Testis (tissue), 3 donors: ENCODE results near the gene KIAA1671. TPM values are rescaled to one million over a fixed set of nuclear protein-coding genes. Genes with fewer than 3 reads are reported as not detected.

Experiments used
- DNase-seq: peaks from one replicate; pipeline ENCODE4 v3.0.0-alpha.2; 2019
- H3K27ac ChIP-seq, 2 donors: fragments of 200-600 bp; sonication (generic); one replicate each; pipeline ENCODE4 v1.5.1; 2019
- H3K27me3 ChIP-seq: fragments of 200-600 bp; sonication (generic); one replicate; pipeline ENCODE4 v1.5.1; 2019
- H3K36me3 ChIP-seq: fragments of 200-600 bp; sonication (generic); one replicate; pipeline ENCODE4 v1.5.1; 2017; ENCODE audit warnings: low read depth; ENCODE audit errors: missing control alignments
- H3K4me1 ChIP-seq: fragments of 200-600 bp; sonication (generic); one replicate; pipeline ENCODE4 v1.5.1; 2019
- H3K4me3 ChIP-seq, 2 donors: fragments of 200-600 bp; sonication (generic); one replicate each; pipeline ENCODE4 v1.5.1; 2017 to 2019
- H3K9me3 ChIP-seq: fragments of 200-600 bp; sonication (generic); one replicate; pipeline ENCODE4 v1.5.1; 2017
- POLR2A ChIP-seq: fragments of 450-650 bp; IDR thresholded peaks from one replicate; pipeline ENCODE4 v1.6.1; 2017; ENCODE audit warnings: antibody characterized with exemption, mild to moderate bottlenecking, moderate library complexity
- WGBS, 2 donors: methylation state at CpG; one replicate each; pipeline ENCODE4 v1.1.5; 2018; 5-methylcytosine and 5-hydroxymethylcytosine counted together
- intact Hi-C: fragments of 100-400 bp; cut with DNase I; formaldehyde crosslinking; loops from one replicate; pipeline ENCODE4 v1.15.1; 2023; ENCODE audit warnings: low total_unique reads
- polyA plus RNA-seq: library from polyadenylated mRNA; stranded (reverse); fragments of 350-450 nt; fragmentation: Illumina TruSeq; extraction: RNeasy Lipid Tissue Mini Kit (QIAGEN cat#74804); gene quantifications from one replicate; pipeline ENCODE4 v1.2.3, GENCODE V29; 2014; ENCODE audit warnings: low read depth, low replicate concordance; ENCODE audit not compliant: insufficient read depth
- total RNA-seq, 2 donors: library from RNA; depleted of rRNA; stranded (reverse); fragments of >200 nt; gene quantifications; one replicate each; pipeline ENCODE4 v1.2.3, GENCODE V29; 2016
- TF ChIP-seq, protein P1 (sequence below), 3 experiments: fragments of 450-650 bp in 2 of 3; fragments of 200-600 bp in 1 of 3; sonication (generic) in 1 of 3; IDR thresholded peaks; one replicate each; pipeline ENCODE4 v1.5.1; 2016 to 2019; ENCODE audit warnings: antibody characterized with exemption in 3 of 3, mild to moderate bottlenecking in 2 of 3, moderate library complexity in 1 of 3

The KIAA1671 gene
- total and polyA plus RNA-seq, 3 donors from 2014 or later: 16.8 to 28.6 (median 24.4) TPM

DNA sequence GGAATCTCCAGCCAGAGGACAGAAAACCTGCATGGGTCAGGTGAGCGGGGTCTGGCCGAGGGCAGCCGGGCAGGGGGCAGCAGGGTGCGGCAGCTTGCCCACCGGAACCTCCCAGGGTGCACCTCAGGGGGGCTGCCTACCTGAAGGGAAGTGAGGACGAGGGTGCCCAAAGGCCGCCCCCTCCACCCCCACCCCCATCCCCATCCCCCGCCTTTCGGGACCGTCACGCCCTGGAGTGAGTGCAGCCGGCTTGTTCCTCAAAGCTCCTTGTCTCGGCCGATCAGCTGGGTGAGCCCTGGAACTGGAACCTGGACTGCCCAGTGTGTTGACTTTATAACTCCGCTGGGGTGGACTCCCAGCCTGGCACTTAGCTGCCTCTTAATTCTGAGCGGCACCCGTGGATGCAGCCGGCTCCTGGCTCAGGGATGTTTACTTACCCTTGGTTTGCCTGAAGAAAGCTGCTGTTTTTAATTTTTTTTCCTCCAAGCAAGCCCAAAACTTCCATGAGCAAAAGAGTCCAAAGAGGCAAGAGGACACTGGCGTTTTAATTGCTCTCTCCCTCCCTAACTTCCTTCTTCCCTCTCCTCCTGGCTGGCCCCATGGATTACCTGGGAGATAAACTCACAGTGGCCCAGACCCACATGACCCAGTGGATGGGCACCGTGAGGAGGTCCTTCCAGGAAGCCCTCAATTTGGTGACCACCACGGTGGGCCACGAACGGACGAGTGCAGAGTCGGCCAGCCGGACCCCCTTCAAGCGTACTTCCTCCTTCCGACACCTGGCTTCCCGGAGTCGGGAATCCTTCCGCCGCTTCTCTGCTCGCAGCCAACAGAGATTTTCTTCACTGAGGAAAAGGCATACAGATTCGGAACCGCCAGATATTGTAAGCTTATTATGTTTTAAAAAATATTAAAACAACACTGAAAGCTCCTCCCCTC, 159.3 kb downstream of the KIAA1671 start:
- Histone ChIP-seq H3K4me3 (peak overlapping the region; percentile 46 to 59), H3K27me3 (no peaks in the 10 kb centered on the region), H3K4me1 (peaks cover 14% of the 10 kb centered on the region), H3K27ac (peak overlapping the region in 1 of 2 donors; percentile 9), H3K9me3 (no peaks in the 10 kb centered on the region), H3K36me3 (no peaks in the 10 kb centered on the region)
- WGBS, 2 donors: 31 to 42% methylated on average over 23 to 28 of the region's 35 CpGs
- DNase-seq: peak; percentile 45
- intact Hi-C loops: no loop called here
- no peak for TF ChIP-seq POLR2A
- TF ChIP-seq, protein P1, sequence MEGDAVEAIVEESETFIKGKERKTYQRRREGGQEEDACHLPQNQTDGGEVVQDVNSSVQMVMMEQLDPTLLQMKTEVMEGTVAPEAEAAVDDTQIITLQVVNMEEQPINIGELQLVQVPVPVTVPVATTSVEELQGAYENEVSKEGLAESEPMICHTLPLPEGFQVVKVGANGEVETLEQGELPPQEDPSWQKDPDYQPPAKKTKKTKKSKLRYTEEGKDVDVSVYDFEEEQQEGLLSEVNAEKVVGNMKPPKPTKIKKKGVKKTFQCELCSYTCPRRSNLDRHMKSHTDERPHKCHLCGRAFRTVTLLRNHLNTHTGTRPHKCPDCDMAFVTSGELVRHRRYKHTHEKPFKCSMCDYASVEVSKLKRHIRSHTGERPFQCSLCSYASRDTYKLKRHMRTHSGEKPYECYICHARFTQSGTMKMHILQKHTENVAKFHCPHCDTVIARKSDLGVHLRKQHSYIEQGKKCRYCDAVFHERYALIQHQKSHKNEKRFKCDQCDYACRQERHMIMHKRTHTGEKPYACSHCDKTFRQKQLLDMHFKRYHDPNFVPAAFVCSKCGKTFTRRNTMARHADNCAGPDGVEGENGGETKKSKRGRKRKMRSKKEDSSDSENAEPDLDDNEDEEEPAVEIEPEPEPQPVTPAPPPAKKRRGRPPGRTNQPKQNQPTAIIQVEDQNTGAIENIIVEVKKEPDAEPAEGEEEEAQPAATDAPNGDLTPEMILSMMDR (IDR thresholded peaks at IDR 0.05): no peak

DNA sequence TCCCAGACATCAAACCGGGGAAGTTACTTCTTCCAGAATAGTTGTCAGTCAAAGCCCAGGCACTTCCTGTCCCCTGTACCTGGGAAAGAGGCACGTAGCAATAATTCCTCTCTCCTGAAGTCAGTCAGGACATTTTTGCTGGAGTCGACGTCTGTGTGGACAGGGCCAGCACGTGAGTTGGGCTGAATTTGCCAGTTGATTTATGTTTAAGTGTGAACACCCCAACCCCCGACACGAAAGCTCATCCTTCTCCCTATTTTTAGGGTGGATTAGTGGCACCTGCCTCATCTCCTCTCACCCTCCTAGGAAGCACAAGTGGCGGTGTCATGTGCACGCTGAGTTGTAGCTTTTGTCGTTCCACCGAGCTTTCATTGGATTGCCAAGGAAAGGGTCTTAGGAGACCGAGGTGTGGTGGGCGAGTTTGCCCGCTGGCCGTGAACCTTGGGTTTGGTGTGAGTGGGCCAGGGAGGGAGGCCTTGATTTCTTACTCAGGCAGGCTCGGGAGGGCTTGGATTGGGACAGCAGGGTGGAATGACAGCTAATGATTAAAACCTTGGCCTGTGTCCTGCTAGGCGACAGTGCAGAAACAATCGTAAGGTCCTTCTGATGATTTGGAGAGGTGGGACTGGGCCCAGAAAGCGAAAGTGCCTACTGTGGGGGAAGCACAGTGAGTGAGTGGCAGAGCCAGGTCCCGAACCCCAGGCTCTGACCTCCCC, 160.2 kb downstream of the KIAA1671 start:
- H3K4me3 ChIP-seq: peak overlapping the region; percentile 46 to 59
- intact Hi-C loops: no loop called here
- TF ChIP-seq, protein P1 (IDR thresholded peaks at IDR 0.05): no peak
- no peak for TF ChIP-seq POLR2A
- no peak overlapping the region for H3K27ac ChIP-seq
- H3K9me3 ChIP-seq: no peaks in the 10 kb centered on the region
- H3K27me3 ChIP-seq: no peaks in the 10 kb centered on the region
- no peaks in the 10 kb centered on the region for H3K36me3 ChIP-seq
- no peak for DNase-seq
- peaks cover 14% of the 10 kb centered on the region for H3K4me1 ChIP-seq
- WGBS, 2 donors: 53 to 69% methylated on average over 16 to 20 of the region's 20 CpGs

DNA sequence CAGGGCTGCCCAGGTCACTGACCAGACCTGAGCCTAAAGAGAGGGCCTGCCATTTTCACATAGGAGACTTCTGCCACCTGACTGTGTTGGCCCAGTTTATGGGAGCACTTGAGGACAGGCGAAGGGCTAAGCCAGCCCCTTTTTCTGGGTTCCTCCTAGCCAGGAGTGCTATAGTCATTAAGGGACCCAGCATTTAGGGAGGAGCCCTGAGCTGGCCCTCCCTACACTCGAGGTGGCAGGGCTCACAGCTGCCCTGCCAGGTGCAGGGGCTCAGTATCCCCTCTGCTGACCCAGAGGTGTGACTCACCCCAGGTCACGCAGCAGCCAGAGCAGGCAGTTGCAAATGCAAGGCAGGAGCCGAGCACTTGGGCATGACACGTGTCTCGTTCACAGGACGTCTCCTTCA, 160.8 kb downstream of the KIAA1671 start:
- no peak for DNase-seq
- no peaks in the 10 kb centered on the region for H3K36me3 ChIP-seq
- no peaks in the 10 kb centered on the region for H3K27me3 ChIP-seq
- 74 to 82% methylated on average over 3 to 7 of the region's 7 CpGs for WGBS, 2 donors
- H3K4me3 ChIP-seq: no peak overlapping the region
- no peak overlapping the region for H3K27ac ChIP-seq
- H3K4me1 ChIP-seq: peaks cover 14% of the 10 kb centered on the region
- intact Hi-C loops: no loop called here
- TF ChIP-seq, protein P1 (IDR thresholded peaks at IDR 0.05): no peak
- no peak for TF ChIP-seq POLR2A
- H3K9me3 ChIP-seq: no peaks in the 10 kb centered on the region

DNA sequence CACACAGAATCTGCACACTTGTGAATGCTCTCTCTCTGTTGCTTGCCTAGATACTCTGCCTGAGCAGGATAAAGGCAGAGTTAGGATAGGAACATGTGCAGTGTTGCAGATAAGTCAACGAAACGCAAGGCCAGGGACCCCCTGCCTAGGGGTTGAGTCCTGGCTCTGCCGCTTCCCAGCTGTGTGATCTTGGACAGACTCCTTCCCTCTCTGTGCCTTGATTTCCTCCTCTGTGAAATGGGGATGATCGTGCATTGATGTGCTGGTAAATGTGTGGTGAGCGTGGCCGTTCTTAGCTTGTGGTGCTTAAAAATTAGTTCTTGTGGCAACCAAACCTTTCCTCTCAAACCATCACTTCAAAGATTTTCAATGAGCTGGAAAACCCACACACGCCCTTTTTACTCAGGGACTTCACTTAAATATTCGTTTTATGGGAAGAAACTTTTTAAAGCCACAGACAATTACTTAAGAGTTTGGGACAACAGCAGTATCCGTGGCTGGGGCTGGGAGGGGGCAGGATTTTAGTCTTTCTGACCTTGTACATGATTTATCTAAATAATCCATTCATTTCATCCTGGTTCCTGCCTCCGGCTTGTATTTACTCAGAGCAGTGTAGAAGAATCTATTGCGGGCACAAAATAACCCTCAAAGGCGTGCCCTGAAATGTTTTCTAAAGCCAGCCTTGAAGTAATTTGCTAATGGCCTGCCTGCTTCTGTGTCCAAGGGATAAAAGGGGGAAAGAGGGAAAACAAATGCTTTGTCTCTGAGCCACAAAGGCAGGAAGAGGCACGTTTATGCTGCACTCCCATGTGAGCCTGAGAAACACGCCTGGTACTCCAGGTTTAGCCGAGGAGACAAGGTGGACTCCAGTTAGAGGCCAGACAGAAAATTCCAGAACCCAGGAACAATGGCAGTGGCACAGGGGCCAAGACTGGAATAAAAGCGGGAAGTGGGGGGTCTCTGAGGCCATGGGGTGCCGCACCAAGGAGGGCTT, 162.2 kb downstream of the KIAA1671 start:
- no peaks in the 10 kb centered on the region for H3K27me3 ChIP-seq
- H3K27ac ChIP-seq: no peak overlapping the region
- H3K9me3 ChIP-seq: no peaks in the 10 kb centered on the region
- H3K4me1 ChIP-seq: peaks cover 14% of the 10 kb centered on the region
- no peaks in the 10 kb centered on the region for H3K36me3 ChIP-seq
- DNase-seq: no peak
- TF ChIP-seq, protein P1 (IDR thresholded peaks at IDR 0.05): no peak
- no peak for TF ChIP-seq POLR2A
- 83 to 84% methylated on average over 17 of the region's 17 CpGs for WGBS, 2 donors
- no peak overlapping the region for H3K4me3 ChIP-seq
- intact Hi-C loops: no loop called here
